OCI-LY7 (cell line): ENCODE data around the gene DDTL. TPM values are rescaled to one million over a fixed set of nuclear protein-coding genes. Genes with fewer than 3 reads are reported as not detected.

Source experiments
- BruUV-seq: library from RNA; stranded (reverse); fragments of 400-500 nt; replicated peaks from 2 replicates; lab custom pipeline; 2021; lab: Mats Ljungman, UMichigan
- CTCF ChIA-PET: fragments of 300-600 bp; sonication (Branson Sonifier 250); formaldehyde crosslinking; loops from one replicate; lab custom pipeline; 2022; ENCODE audit warnings: antibody characterized with exemption; ENCODE audit not compliant: unreplicated experiment; lab: Charles Lee
- POLR2A ChIA-PET: fragments of 300-600 bp; sonication (Branson Sonifier 250); formaldehyde crosslinking; loops from one replicate; lab custom pipeline; 2022; ENCODE audit warnings: antibody characterized with exemption; lab: Charles Lee
- DNase-seq: peaks from one replicate; pipeline ENCODE4 v3.0.0-alpha.2; 2015; ENCODE audit warnings: low spot score
- H2AFZ ChIP-seq: fragments of 200-600 bp; sonication (generic), shearing (Covaris generic); 2 replicates; pipeline ENCODE4 v1.6.1; 2014; ENCODE audit warnings: mild to moderate bottlenecking, antibody characterized with exemption, low read length, moderate library complexity
- H3K27ac ChIP-seq: fragments of 200-600 bp; sonication (generic); 2 replicates; pipeline ENCODE4 v1.5.1; 2014; ENCODE audit warnings: mixed run types, low read depth, mild to moderate bottlenecking, moderate library complexity, low read length, inconsistent platforms; ENCODE audit not compliant: poor library complexity, severe bottlenecking
- H3K36me3 ChIP-seq: fragments of 200-600 bp; sonication (generic); 2 replicates; pipeline ENCODE4 v1.6.1; 2014; ENCODE audit warnings: mild to moderate bottlenecking, antibody characterized with exemption, low read length, moderate library complexity, mixed read lengths; ENCODE audit not compliant: insufficient read depth
- H3K4me1 ChIP-seq: fragments of 200-600 bp; sonication (generic); 2 replicates; pipeline ENCODE4 v1.5.1; 2014; ENCODE audit warnings: mild to moderate bottlenecking, low read length; ENCODE audit not compliant: insufficient read depth, poor library complexity, severe bottlenecking
- H3K4me2 ChIP-seq: fragments of 200-600 bp; sonication (generic); 2 replicates; pipeline ENCODE4 v1.6.1; 2014; ENCODE audit warnings: mild to moderate bottlenecking, low read length
- H3K4me3 ChIP-seq: fragments of 200-600 bp; sonication (generic); 2 replicates; pipeline ENCODE4 v1.5.1; 2014; ENCODE audit warnings: mild to moderate bottlenecking, low read depth, low read length; ENCODE audit not compliant: poor library complexity, severe bottlenecking
- H3K79me2 ChIP-seq: fragments of 200-600 bp; sonication (generic); 2 replicates; pipeline ENCODE4 v1.6.1; 2016; ENCODE audit warnings: low read depth, mild to moderate bottlenecking, low read length, moderate library complexity, mixed read lengths; ENCODE audit not compliant: insufficient read depth
- H3K9me2 ChIP-seq: fragments of 200-600 bp; sonication (generic); 2 replicates; pipeline ENCODE4 v1.6.1; 2016; ENCODE audit warnings: mild to moderate bottlenecking, low read length, mixed read lengths; ENCODE audit not compliant: insufficient read depth
- H3K9me3 ChIP-seq: fragments of 200-600 bp; sonication (generic); 2 replicates; pipeline ENCODE4 v1.6.1; 2014; ENCODE audit warnings: mild to moderate bottlenecking, mixed run types, low read length, mixed read lengths
- H4K20me1 ChIP-seq: fragments of 200-600 bp; sonication (generic); 2 replicates; pipeline ENCODE4 v1.6.1; 2014; ENCODE audit warnings: mild to moderate bottlenecking, antibody characterized with exemption, low read length, moderate library complexity, mixed read lengths; ENCODE audit not compliant: insufficient read depth
- EZH2phosphoT487 ChIP-seq: fragments of 200-600 bp; sonication (generic); IDR thresholded peaks from 2 replicates; pipeline ENCODE4 v1.6.1; 2018; ENCODE audit warnings: low read depth, borderline replicate concordance, mild to moderate bottlenecking, mixed run types, antibody characterized with exemption, low read length, moderate library complexity, mixed read lengths
- intact Hi-C: fragments of 100-400 bp; cut with micrococcal nuclease; formaldehyde crosslinking; loops from one replicate; pipeline ENCODE4 v1.10.0; 2022; ENCODE audit not compliant: unreplicated experiment
- total RNA-seq, 2 experiments: library from RNA; depleted of rRNA in 1 of 2; stranded (reverse); fragments of >200 nt in 1 of 2; shearing (Covaris generic) in 1 of 2; gene quantifications; 2 replicates each; pipeline ENCODE4 v1.2.3, GENCODE V29; 2014 to 2022
- TF ChIP-seq, protein P1 (sequence below): fragments of 200-600 bp; sonication (generic); conservative IDR thresholded peaks from 2 replicates; pipeline ENCODE4 v1.5.1; 2014; ENCODE audit warnings: mild to moderate bottlenecking, antibody characterized with exemption, low read length, moderate library complexity, mixed read lengths

The DDTL gene
- total RNA-seq, 2 experiments from 2014 or later, result 4.1 to 4.6 TPM

DNA sequence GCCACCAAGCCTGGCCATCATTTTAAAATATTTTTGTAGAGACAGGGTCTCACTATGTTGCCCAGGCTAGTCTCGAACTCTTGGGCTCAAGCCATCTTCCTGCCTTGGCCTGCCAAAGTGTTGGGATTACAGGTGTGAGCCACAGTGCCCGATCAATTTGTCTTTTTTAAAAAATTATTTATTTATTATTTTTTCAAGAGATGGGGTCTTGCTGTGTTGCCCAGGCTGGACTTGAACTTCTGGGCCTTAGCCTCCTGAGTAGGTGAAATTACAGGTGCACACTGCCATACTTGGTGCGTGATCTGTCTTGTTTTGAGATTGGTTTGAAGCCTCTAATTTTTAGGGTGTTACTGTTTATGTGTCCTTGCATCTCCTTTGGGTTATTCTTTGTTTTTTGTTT, 54.6 kb downstream of the DDTL start:
- no peaks in the 10 kb centered on the region; the same call in 1 of the 2 replicates for H4K20me1 ChIP-seq
- DNase-seq, result no peak
- peaks cover 27% of the 10 kb centered on the region for H3K36me3 ChIP-seq
- BruUV-seq, result no TSS peak
- no peak overlapping the region for H2AFZ ChIP-seq
- ChIA-PET CTCF (no interaction called here), POLR2A (no interaction called here)
- H3K4me3 ChIP-seq, result no peak overlapping the region
- TF ChIP-seq, protein P1, sequence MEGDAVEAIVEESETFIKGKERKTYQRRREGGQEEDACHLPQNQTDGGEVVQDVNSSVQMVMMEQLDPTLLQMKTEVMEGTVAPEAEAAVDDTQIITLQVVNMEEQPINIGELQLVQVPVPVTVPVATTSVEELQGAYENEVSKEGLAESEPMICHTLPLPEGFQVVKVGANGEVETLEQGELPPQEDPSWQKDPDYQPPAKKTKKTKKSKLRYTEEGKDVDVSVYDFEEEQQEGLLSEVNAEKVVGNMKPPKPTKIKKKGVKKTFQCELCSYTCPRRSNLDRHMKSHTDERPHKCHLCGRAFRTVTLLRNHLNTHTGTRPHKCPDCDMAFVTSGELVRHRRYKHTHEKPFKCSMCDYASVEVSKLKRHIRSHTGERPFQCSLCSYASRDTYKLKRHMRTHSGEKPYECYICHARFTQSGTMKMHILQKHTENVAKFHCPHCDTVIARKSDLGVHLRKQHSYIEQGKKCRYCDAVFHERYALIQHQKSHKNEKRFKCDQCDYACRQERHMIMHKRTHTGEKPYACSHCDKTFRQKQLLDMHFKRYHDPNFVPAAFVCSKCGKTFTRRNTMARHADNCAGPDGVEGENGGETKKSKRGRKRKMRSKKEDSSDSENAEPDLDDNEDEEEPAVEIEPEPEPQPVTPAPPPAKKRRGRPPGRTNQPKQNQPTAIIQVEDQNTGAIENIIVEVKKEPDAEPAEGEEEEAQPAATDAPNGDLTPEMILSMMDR, result no peak
- no peak for TF ChIP-seq EZH2phosphoT487
- H3K4me1 ChIP-seq, result peaks cover 4% of the 10 kb centered on the region
- H3K9me2 ChIP-seq, result no peaks in the 10 kb centered on the region
- H3K4me2 ChIP-seq, result no peak overlapping the region
- peaks cover 45% of the 10 kb centered on the region; the same call in 1 of the 2 replicates for H3K79me2 ChIP-seq
- H3K27ac ChIP-seq, result no peak overlapping the region
- intact Hi-C loops, result no loop called here
- H3K9me3 ChIP-seq, result 0 out of 2 replicates have a peak, but pooled peaks cover 9% of the 10 kb centered on the region

Other genes with a start within 250 kb of the DDTL start
- gene ZNF70, start 215.8 kb upstream of the DDTL start, total RNA-seq (2014; rRNA removed; shearing (Covaris generic)), result 5.1 and 6.0 TPM in 2 replicates
- gene ZNF70, start 215.8 kb upstream of the DDTL start, total RNA-seq (2022), result 8.4 and 8.7 TPM in 2 replicates
- gene VPREB3, start 212.5 kb upstream of the DDTL start, total RNA-seq (2014; rRNA removed; shearing (Covaris generic)), result 163 and 241 TPM in 2 replicates
- gene VPREB3, start 212.5 kb upstream of the DDTL start, total RNA-seq (2022), result 312 and 333 TPM in 2 replicates
- 1.0 and 1.7 TPM in 2 replicates for gene C22orf15, start 203.9 kb upstream of the DDTL start, total RNA-seq (2014; rRNA removed; shearing (Covaris generic))
- gene C22orf15, start 203.9 kb upstream of the DDTL start, total RNA-seq (2022), result 0.86 and 1.3 TPM in 2 replicates
- gene CHCHD10, start 198.9 kb upstream of the DDTL start, total RNA-seq (2014; rRNA removed; shearing (Covaris generic)), result 50.8 and 54.6 TPM in 2 replicates
- gene CHCHD10, start 198.9 kb upstream of the DDTL start, total RNA-seq (2022), result 191 and 252 TPM in 2 replicates
- 10.0 and 12.9 TPM in 2 replicates for gene MMP11, start 194.0 kb upstream of the DDTL start, total RNA-seq (2014; rRNA removed; shearing (Covaris generic))
- 6.3 and 9.2 TPM in 2 replicates for gene MMP11, start 194.0 kb upstream of the DDTL start, total RNA-seq (2022)
- 265 and 297 TPM in 2 replicates for gene SMARCB1, start 179.9 kb upstream of the DDTL start, total RNA-seq (2014; rRNA removed; shearing (Covaris generic))
- 242 and 252 TPM in 2 replicates for gene SMARCB1, start 179.9 kb upstream of the DDTL start, total RNA-seq (2022)
- 34.6 and 44.6 TPM in 2 replicates for gene DERL3, start 127.9 kb upstream of the DDTL start, total RNA-seq (2014; rRNA removed; shearing (Covaris generic))
- 52.1 and 64.1 TPM in 2 replicates for gene DERL3, start 127.9 kb upstream of the DDTL start, total RNA-seq (2022)
- 16.0 and 16.4 TPM in 2 replicates for gene SLC2A11, start 109.0 kb upstream of the DDTL start, total RNA-seq (2014; rRNA removed; shearing (Covaris generic))
- 41.6 and 50.2 TPM in 2 replicates for gene SLC2A11, start 109.0 kb upstream of the DDTL start, total RNA-seq (2022)
- 861 and 1,440 TPM in 2 replicates for gene MIF, start 72.5 kb upstream of the DDTL start, total RNA-seq (2014; rRNA removed; shearing (Covaris generic))
- gene MIF, start 72.5 kb upstream of the DDTL start, total RNA-seq (2022), result 1,078 and 1,202 TPM in 2 replicates
- not detected in 2 replicates for gene GSTT2B, start 5.7 kb upstream of the DDTL start, total RNA-seq (2014; rRNA removed; shearing (Covaris generic))
- gene GSTT2B, start 5.7 kb upstream of the DDTL start, total RNA-seq (2022), result not detected in 2 replicates
- gene DDT, start 7.6 kb downstream of the DDTL start, total RNA-seq (2014; rRNA removed; shearing (Covaris generic)), result 168 and 252 TPM in 2 replicates
- gene DDT, start 7.6 kb downstream of the DDTL start, total RNA-seq (2022), result 161 and 182 TPM in 2 replicates
- not detected in 2 replicates for gene GSTT2, start 13.2 kb downstream of the DDTL start, total RNA-seq (2014; rRNA removed; shearing (Covaris generic))
- not detected in 2 replicates for gene GSTT2, start 13.2 kb downstream of the DDTL start, total RNA-seq (2022)
- gene GSTT4, start 38.6 kb downstream of the DDTL start, total RNA-seq (2014; rRNA removed; shearing (Covaris generic)), result not detected in 2 replicates
- gene GSTT4, start 38.6 kb downstream of the DDTL start, total RNA-seq (2022), result not detected in 2 replicates
- 64.5 and 73.0 TPM in 2 replicates for gene CABIN1, start 44.4 kb downstream of the DDTL start, total RNA-seq (2014; rRNA removed; shearing (Covaris generic))
- 76.9 and 87.0 TPM in 2 replicates for gene CABIN1, start 44.4 kb downstream of the DDTL start, total RNA-seq (2022)
- gene SUSD2, start 214.6 kb downstream of the DDTL start, total RNA-seq (2014; rRNA removed; shearing (Covaris generic)), result 0.41 and 0.54 TPM in 2 replicates
- gene SUSD2, start 214.6 kb downstream of the DDTL start, total RNA-seq (2022), result 0.38 and 0.39 TPM in 2 replicates